ENCODE data around the gene LBR.

The LBR gene

GRCh38 chr1:225437710-225438437, 10.0 kb upstream of the LBR start:
- Histone ChIP-seq H3K79me2 (ENCODE audit: insufficient read depth, low read length) (no peaks in the 10 kb centered on the region), H3K9me2 (replicated peaks; ENCODE audit: low read depth, low read length) (no peaks in the 10 kb centered on the region), H3K4me3 (ENCODE audit: low read length, poor library complexity, severe bottlenecking) (no peak overlapping the region), H3K27me3 (ENCODE audit: insufficient read depth, low read length, poor library complexity, severe bottlenecking) (no peaks in the 10 kb centered on the region), H3K9ac (ENCODE audit: low read depth, low read length, poor library complexity, severe bottlenecking) (no peak overlapping the region), H3K4me1 (ENCODE audit: insufficient read depth, low read length, poor library complexity, severe bottlenecking) (peaks cover 16% of the 10 kb centered on the region), H3K4me2 (ENCODE audit: low read depth, low read length, poor library complexity, severe bottlenecking) (no peak overlapping the region), H4K20me1 (ENCODE audit: insufficient read depth, low read length, poor library complexity, severe bottlenecking) (no peaks in the 10 kb centered on the region), H3F3A (ENCODE audit: low read depth) (no peaks in the 10 kb centered on the region), H2AFZ (ENCODE audit: low read length) (peak overlapping the region; percentile 87), H3K36me3 (ENCODE audit: insufficient read depth, low read length) (no peaks in the 10 kb centered on the region), H3K9me3 (ENCODE audit: insufficient read depth, low read depth, low read length) (no peaks in the 10 kb centered on the region)
- TF ChIP-seq CTCF (conservative IDR thresholded peaks at IDR 0.05; ENCODE audit: low read length) (peak; percentile 74), EZH2phosphoT487 (IDR thresholded peaks at IDR 0.05; ENCODE audit: borderline replicate concordance) (no peak)

GRCh38 chr1:225435957-225436392, 8.1 kb upstream of the LBR start:
- no peaks in the 10 kb centered on the region for H3K36me3 ChIP-seq (ENCODE audit: insufficient read depth, low read length)
- H3F3A ChIP-seq (ENCODE audit: low read depth) = no peaks in the 10 kb centered on the region
- H3K79me2 ChIP-seq (ENCODE audit: insufficient read depth, low read length) = no peaks in the 10 kb centered on the region
- no peaks in the 10 kb centered on the region for H3K9me3 ChIP-seq (ENCODE audit: insufficient read depth, low read depth, low read length)
- H2AFZ ChIP-seq (ENCODE audit: low read length) = peak overlapping the region; percentile 50
- H3K4me1 ChIP-seq (ENCODE audit: insufficient read depth, low read length, poor library complexity, severe bottlenecking) = peaks cover 5% of the 10 kb centered on the region
- H4K20me1 ChIP-seq (ENCODE audit: insufficient read depth, low read length, poor library complexity, severe bottlenecking) = no peaks in the 10 kb centered on the region
- no peak for TF ChIP-seq EZH2phosphoT487 (IDR thresholded peaks at IDR 0.05; ENCODE audit: borderline replicate concordance)
- no peak for TF ChIP-seq CTCF (conservative IDR thresholded peaks at IDR 0.05; ENCODE audit: low read length)
- H3K9me2 ChIP-seq (replicated peaks; ENCODE audit: low read depth, low read length) = no peaks in the 10 kb centered on the region
- no peak overlapping the region for H3K4me2 ChIP-seq (ENCODE audit: low read depth, low read length, poor library complexity, severe bottlenecking)
- H3K9ac ChIP-seq (ENCODE audit: low read depth, low read length, poor library complexity, severe bottlenecking) = no peak overlapping the region
- no peaks in the 10 kb centered on the region for H3K27me3 ChIP-seq (ENCODE audit: insufficient read depth, low read length, poor library complexity, severe bottlenecking)
- H3K4me3 ChIP-seq (ENCODE audit: low read length, poor library complexity, severe bottlenecking) = no peak overlapping the region

GRCh38 chr1:225435487-225435886, 7.6 kb upstream of the LBR start:
- no peaks in the 10 kb centered on the region for H3K36me3 ChIP-seq (ENCODE audit: insufficient read depth, low read length)
- no peaks in the 10 kb centered on the region for H3K27me3 ChIP-seq (ENCODE audit: insufficient read depth, low read length, poor library complexity, severe bottlenecking)
- no peak overlapping the region for H3K4me3 ChIP-seq (ENCODE audit: low read length, poor library complexity, severe bottlenecking)
- peaks cover 5% of the 10 kb centered on the region for H3K4me1 ChIP-seq (ENCODE audit: insufficient read depth, low read length, poor library complexity, severe bottlenecking)
- H3K9ac ChIP-seq (ENCODE audit: low read depth, low read length, poor library complexity, severe bottlenecking) = no peak overlapping the region
- no peaks in the 10 kb centered on the region for H3K9me3 ChIP-seq (ENCODE audit: insufficient read depth, low read depth, low read length)
- TF ChIP-seq EZH2phosphoT487 (IDR thresholded peaks at IDR 0.05; ENCODE audit: borderline replicate concordance) (no peak), CTCF (conservative IDR thresholded peaks at IDR 0.05; ENCODE audit: low read length) (no peak)
- H4K20me1 ChIP-seq (ENCODE audit: insufficient read depth, low read length, poor library complexity, severe bottlenecking) = no peaks in the 10 kb centered on the region
- no peaks in the 10 kb centered on the region for H3F3A ChIP-seq (ENCODE audit: low read depth)
- no peak overlapping the region for H3K4me2 ChIP-seq (ENCODE audit: low read depth, low read length, poor library complexity, severe bottlenecking)
- H2AFZ ChIP-seq (ENCODE audit: low read length) = peak overlapping the region; percentile 50; the same call in 1 of the 2 replicates
- H3K79me2 ChIP-seq (ENCODE audit: insufficient read depth, low read length) = no peaks in the 10 kb centered on the region
- no peaks in the 10 kb centered on the region for H3K9me2 ChIP-seq (replicated peaks; ENCODE audit: low read depth, low read length)
